HEK293 (cell line): ENCODE results near the gene COPA.

Experiments used
- CTCF ChIA-PET: fragments of 350-600 bp; formaldehyde crosslinking; extraction: SDS; loops from one replicate; lab custom pipeline; 2021; ENCODE audit warnings: antibody characterized with exemption; lab: Yijun Ruan, JAX
- POLR2A ChIA-PET: fragments of 300-600 bp; formaldehyde crosslinking; extraction: SDS; loops from one replicate; lab custom pipeline; 2020; ENCODE audit warnings: antibody characterized with exemption, inconsistent platforms; lab: Yijun Ruan, JAX
- H3K27ac ChIP-seq: fragments of 200-500 bp; sonication (Bioruptor generic); 2 replicates; pipeline ENCODE4 v1.5.1; 2014; ENCODE audit warnings: low read depth, low read length, control low read depth, inconsistent platforms; ENCODE audit errors: extremely low read depth
- H3K36me3 ChIP-seq, 2 experiments: fragments of 200-500 bp in 1 of 2; sonication (Bioruptor generic) in 1 of 2; 1 replicate in 1 of 2; 2 replicates in 1 of 2; pipeline ENCODE4 v1.5.1; 2014 to 2017; ENCODE audit warnings: inconsistent platforms in 2 of 2, low read length in 2 of 2; ENCODE audit not compliant: control insufficient read depth in 2 of 2, insufficient read depth in 1 of 2
- H3K4me1 ChIP-seq: fragments of 200-500 bp; sonication (Bioruptor generic); 2 replicates; pipeline ENCODE4 v1.5.1; 2014; ENCODE audit warnings: mild to moderate bottlenecking, low read length, inconsistent platforms; ENCODE audit not compliant: control insufficient read depth, insufficient read depth
- H3K4me3 ChIP-seq: 2 replicates; pipeline ENCODE4 v1.5.1; 2011; ENCODE audit warnings: low read depth, mild to moderate bottlenecking, control low read depth, low read length, moderate library complexity
- H3K9me3 ChIP-seq: fragments of 200-500 bp; sonication (Bioruptor generic); 2 replicates; pipeline ENCODE4 v1.5.1; 2014; ENCODE audit warnings: low read depth, low read length, inconsistent platforms; ENCODE audit not compliant: control insufficient read depth, insufficient read depth
- GLI2 ChIP-seq: fragments of 450-650 bp; formaldehyde crosslinking; IDR thresholded peaks from 2 replicates; pipeline ENCODE4; 2017; ENCODE audit warnings: missing biosample characterization, missing genetic modification characterization, low read depth, borderline replicate concordance
- KLF16 ChIP-seq: fragments of 450-650 bp; formaldehyde crosslinking; IDR thresholded peaks from 2 replicates; pipeline ENCODE4 v1.5.1; 2017; ENCODE audit warnings: missing biosample characterization, missing genetic modification characterization
- KLF9 ChIP-seq: fragments of 450-650 bp; formaldehyde crosslinking; IDR thresholded peaks from 2 replicates; pipeline ENCODE4 v1.5.1; 2016; ENCODE audit warnings: missing biosample characterization, missing genetic modification characterization, low read depth
- PRDM2 ChIP-seq: fragments of 450-650 bp; formaldehyde crosslinking; IDR thresholded peaks from 2 replicates; pipeline ENCODE4 v1.5.1; 2016; ENCODE audit warnings: missing biosample characterization, missing genetic modification characterization, borderline replicate concordance
- SP3 ChIP-seq: fragments of 450-650 bp; formaldehyde crosslinking; IDR thresholded peaks from 2 replicates; pipeline ENCODE4 v1.5.1; 2016; ENCODE audit warnings: missing biosample characterization, missing genetic modification characterization
- ZBTB26 ChIP-seq: fragments of 450-650 bp; formaldehyde crosslinking; optimal IDR thresholded peaks from 2 replicates; pipeline ENCODE3; 2016; ENCODE audit warnings: missing biosample characterization, mild to moderate bottlenecking, missing genetic modification characterization
- ZBTB44 ChIP-seq: fragments of 450-650 bp; IDR thresholded peaks from 2 replicates; pipeline ENCODE4 v1.5.1; 2018; ENCODE audit warnings: missing biosample characterization, mild to moderate bottlenecking, missing genetic modification characterization
- ZEB2 ChIP-seq: fragments of 450-650 bp; formaldehyde crosslinking; IDR thresholded peaks from 2 replicates; pipeline ENCODE4 v1.5.1; 2016; ENCODE audit warnings: missing biosample characterization, missing genetic modification characterization
- ZNF157 ChIP-seq: fragments of 450-650 bp; formaldehyde crosslinking; IDR thresholded peaks from 2 replicates; pipeline ENCODE4 v1.5.1; 2016; ENCODE audit warnings: missing biosample characterization, missing genetic modification characterization
- ZNF214 ChIP-seq: fragments of 450-650 bp; formaldehyde crosslinking; IDR thresholded peaks from 2 replicates; pipeline ENCODE4 v1.5.1; 2017; ENCODE audit warnings: missing biosample characterization, mild to moderate bottlenecking, missing genetic modification characterization, borderline replicate concordance
- ZNF354C ChIP-seq: fragments of 450-650 bp; formaldehyde crosslinking; IDR thresholded peaks from 2 replicates; pipeline ENCODE4 v1.5.1; 2016; ENCODE audit warnings: missing biosample characterization, missing genetic modification characterization, low read depth, borderline replicate concordance
- ZNF423 ChIP-seq: fragments of 450-650 bp; formaldehyde crosslinking; IDR thresholded peaks from 2 replicates; pipeline ENCODE4 v1.5.1; 2016; ENCODE audit warnings: missing biosample characterization, missing genetic modification characterization
- ZNF624 ChIP-seq: fragments of 450-650 bp; formaldehyde crosslinking; IDR thresholded peaks from 2 replicates; pipeline ENCODE4 v1.5.1; 2017; ENCODE audit warnings: missing biosample characterization, missing genetic modification characterization
- ZNF639 ChIP-seq: fragments of 450-650 bp; formaldehyde crosslinking; IDR thresholded peaks from 2 replicates; pipeline ENCODE4 v1.5.1; 2016; ENCODE audit warnings: missing biosample characterization, missing genetic modification characterization
- ZNF701 ChIP-seq: fragments of 450-650 bp; formaldehyde crosslinking; IDR thresholded peaks from 2 replicates; pipeline ENCODE4 v1.5.1; 2016; ENCODE audit warnings: missing biosample characterization, missing genetic modification characterization
- ZNF707 ChIP-seq: fragments of 450-650 bp; formaldehyde crosslinking; IDR thresholded peaks from 2 replicates; pipeline ENCODE4 v1.5.1; 2016; ENCODE audit warnings: missing biosample characterization, missing genetic modification characterization
- ZNF768 ChIP-seq: fragments of 450-650 bp; formaldehyde crosslinking; IDR thresholded peaks from 2 replicates; pipeline ENCODE4 v1.5.1; 2018; ENCODE audit warnings: missing biosample characterization, mild to moderate bottlenecking, missing genetic modification characterization
- ZNF792 ChIP-seq: fragments of 450-650 bp; formaldehyde crosslinking; IDR thresholded peaks from 2 replicates; pipeline ENCODE4 v1.5.1; 2016; ENCODE audit warnings: missing biosample characterization, missing genetic modification characterization
- ZNF843 ChIP-seq: fragments of 450-650 bp; formaldehyde crosslinking; IDR thresholded peaks from 2 replicates; pipeline ENCODE4 v1.5.1; 2016; ENCODE audit warnings: missing biosample characterization, missing genetic modification characterization
- ZSCAN4 ChIP-seq: fragments of 450-650 bp; formaldehyde crosslinking; IDR thresholded peaks from 2 replicates; pipeline ENCODE4 v1.5.1; 2017; ENCODE audit warnings: missing biosample characterization, missing genetic modification characterization
- ZXDB ChIP-seq: fragments of 450-650 bp; formaldehyde crosslinking; IDR thresholded peaks from 2 replicates; pipeline ENCODE4 v1.5.1; 2016; ENCODE audit warnings: missing biosample characterization, missing genetic modification characterization

Gene COPA

GRCh38 chr1:160361199-160361598 is 18.1 kb upstream of the COPA start:
- Histone ChIP-seq H3K4me3 (no peak overlapping the region), H3K4me1 (0 out of 2 replicates have a peak, but pooled peaks cover 2% of the 10 kb centered on the region), H3K9me3 (no peaks in the 10 kb centered on the region)
- 0 out of 2 replicates have a peak, but pooled peaks have one; percentile 56 for TF ChIP-seq ZNF768 (tag by site-specific recombination)
- TF ChIP-seq ZXDB (tag by site-specific recombination): no peak
- TF ChIP-seq KLF16 (tag by site-specific recombination): no peak
- TF ChIP-seq, all 188 proteins: peak for 1
- Histone ChIP-seq H3K27ac (no peak overlapping the region; the same call in 1 of the 2 replicates), H3K36me3 (peaks cover 10 to 43% of the 10 kb centered on the region in 2 experiments)
- ChIA-PET CTCF (interaction anchor here (0.7 to 3.7 kb wide), 3 partner anchors 15 to 58 kb away, joined by 4 to 22 read pairs (median 5); no protein-coding TSS in a partner anchor), POLR2A (interaction anchor here (0.7 to 1.7 kb wide), 2 partner anchors 100 to 437 kb away, joined by 3 to 6 read pairs; partner anchors contain the start of gene TAGLN2)

GRCh38 chr1:160360227-160360695 is 17.2 kb upstream of the COPA start:
- no peak overlapping the region for H3K27ac ChIP-seq
- ChIA-PET CTCF (interaction anchor here (0.7 to 3.7 kb wide), 4 partner anchors 16 to 69 kb away, joined by 3 to 22 read pairs (median 4); no protein-coding TSS in a partner anchor), POLR2A (interaction anchor here (0.7 kb wide), 1 partner anchor 99 kb away, joined by 3 read pairs; no protein-coding TSS in a partner anchor)

More at GRCh38 chr1:160360227-160360695, 17.2 kb upstream of the COPA start:
- Histone ChIP-seq H3K4me1 (0 out of 2 replicates have a peak, but pooled peaks cover 2% of the 10 kb centered on the region), H3K9me3 (no peaks in the 10 kb centered on the region), H3K36me3 (peaks cover 14 to 52% of the 10 kb centered on the region in 2 experiments), H3K4me3 (no peak overlapping the region)
- no peak for TF ChIP-seq ZBTB26 (tag by site-specific recombination)
- no peak for TF ChIP-seq ZNF157
- no peak for TF ChIP-seq ZNF701
- TF ChIP-seq ZNF707 (tag by site-specific recombination): no peak
- no peak for TF ChIP-seq ZNF639 (tag by site-specific recombination)
- no peak for TF ChIP-seq ZNF624 (tag by site-specific recombination)
- no peak for TF ChIP-seq ZNF768 (tag by site-specific recombination)
- TF ChIP-seq ZNF792 (tag by site-specific recombination): no peak
- TF ChIP-seq KLF9 (tag by site-specific recombination): no peak
- TF ChIP-seq ZNF843 (tag by site-specific recombination): no peak
- no peak for TF ChIP-seq ZNF423 (tag by site-specific recombination)
- TF ChIP-seq ZEB2: no peak
- no peak for TF ChIP-seq ZNF354C
- no peak for TF ChIP-seq ZSCAN4
- TF ChIP-seq ZNF214 (tag by site-specific recombination): no peak
- no peak for TF ChIP-seq PRDM2
- no peak for TF ChIP-seq GLI2 (tag by site-specific recombination)
- TF ChIP-seq SP3: no peak
- TF ChIP-seq ZBTB44 (tag by site-specific recombination): no peak
